MCF 10A (cell line): Measurements from ENCODE around the gene TREML4. TPM values are rescaled to one million over a fixed set of nuclear protein-coding genes. Genes with fewer than 3 reads are reported as not detected.
A peak's percentile ranks its signal among the peaks of the same experiment; 100 is the strongest.

Experiments used
- BruUV-seq: library from RNA; stranded (reverse); fragments of 400-500 nt; replicated peaks from 2 replicates; lab custom pipeline; 2021; lab: Mats Ljungman, UMichigan
- CTCF ChIA-PET: fragments of 300-600 bp; sonication (Branson Sonifier 250); formaldehyde crosslinking; extraction: SDS; loops from one replicate; lab custom pipeline; 2021; ENCODE audit warnings: antibody characterized with exemption, inconsistent platforms; lab: Yijun Ruan, JAX
- POLR2A ChIA-PET: fragments of 300-600, 350-650 bp; sonication (Branson Sonifier 250); formaldehyde crosslinking; extraction: SDS; loops from one replicate; lab custom pipeline; 2020; ENCODE audit warnings: antibody characterized with exemption, inconsistent platforms; lab: Yijun Ruan, JAX
- DNase-seq: peaks from one replicate; pipeline ENCODE4 v3.0.0-alpha.2; 2018; ENCODE audit not compliant: unreplicated experiment
- H3K27ac Mint-ChIP-seq: one replicate; pipeline ENCODE4 v1.8.0; 2022; ENCODE audit warnings: mild to moderate bottlenecking, low read depth, mixed read lengths; ENCODE audit not compliant: unreplicated experiment
- H3K27me3 Mint-ChIP-seq: one replicate; pipeline ENCODE4 v1.8.0; 2022; ENCODE audit warnings: mixed read lengths; ENCODE audit not compliant: insufficient read depth, unreplicated experiment
- H3K36me3 Mint-ChIP-seq: one replicate; pipeline ENCODE4 v1.8.0; 2022; ENCODE audit warnings: mild to moderate bottlenecking, moderate library complexity, mixed read lengths; ENCODE audit not compliant: insufficient read depth, unreplicated experiment
- H3K4me1 Mint-ChIP-seq: one replicate; pipeline ENCODE4 v1.8.0; 2022; ENCODE audit warnings: mixed read lengths; ENCODE audit not compliant: insufficient read depth, unreplicated experiment
- H3K4me3 Mint-ChIP-seq: one replicate; pipeline ENCODE4 v1.8.0; 2022; ENCODE audit warnings: mild to moderate bottlenecking, moderate library complexity, mixed read lengths; ENCODE audit not compliant: unreplicated experiment
- H3K9me3 Mint-ChIP-seq: one replicate; pipeline ENCODE4 v1.8.0; 2022; ENCODE audit warnings: mixed read lengths; ENCODE audit not compliant: unreplicated experiment
- CTCF ChIP-seq: fragments of 200-600 bp; IDR thresholded peaks from one replicate; pipeline ENCODE4 v1.8.0; 2022; ENCODE audit warnings: antibody characterized with exemption, mild to moderate bottlenecking; ENCODE audit not compliant: unreplicated experiment
- intact Hi-C: fragments of 100-400 bp; cut with micrococcal nuclease; formaldehyde crosslinking; loops from 2 replicates; pipeline ENCODE4 v1.14.1; 2022
- total RNA-seq: library from RNA; stranded (reverse); gene quantifications from 2 replicates; pipeline ENCODE4 v1.2.3, GENCODE V29; 2022

TREML4 gene
- total RNA-seq, 1 experiment from 2014 or later = not detected

- intact Hi-C loops = no loop called here
These were observed 58.6 kb downstream of the TREML4 start, which contains the start of gene TREM1 for GRCh38 chr6:41286544-41287346. TSS of gene TREM1 (minus strand) at chr6:41286682. CDS start at chr6:41286655, 27 bp downstream.

GRCh38 chr6:41288030-41288753 is 60.0 kb downstream of the TREML4 start:
- ChIA-PET POLR2A (interaction anchor here (0.6 to 1.1 kb wide), 5 partner anchors 10 to 896 kb away, joined by 3 to 6 read pairs (median 3); partner anchors contain the start of genes NFYA and OARD1), CTCF (interaction anchor here (0.6 to 1.7 kb wide), 5 partner anchors 18 to 234 kb away, joined by 3 to 8 read pairs (median 3); no protein-coding TSS in a partner anchor)

More at GRCh38 chr6:41286544-41287346, 58.6 kb downstream of the TREML4 start, which contains the start of gene TREM1:
- no peak for TF ChIP-seq CTCF
- peaks cover 24% of the 10 kb centered on the region for H3K4me1 Mint-ChIP-seq
- H3K27me3 Mint-ChIP-seq = no peaks in the 10 kb centered on the region
- BruUV-seq = TSS peak; percentile 95
- H3K9me3 Mint-ChIP-seq = no peaks in the 10 kb centered on the region
- POLR2A ChIA-PET = interaction anchor here (0.5 to 1.1 kb wide), 3 partner anchors 12 to 1882 kb away, joined by 3 to 6 read pairs (median 3); no protein-coding TSS in a partner anchor
- CTCF ChIA-PET = interaction anchor here (0.7 to 1.7 kb wide), 2 partner anchors 21 to 33 kb away, joined by 3 to 8 read pairs; no protein-coding TSS in a partner anchor
- peak; percentile 92 for DNase-seq
- no peaks in the 10 kb centered on the region for H3K36me3 Mint-ChIP-seq
- peak within 1 kb of the TSS; percentile 95 for H3K27ac Mint-ChIP-seq
- H3K4me3 Mint-ChIP-seq = no peak within 1 kb of the TSS

More at GRCh38 chr6:41288030-41288753, 60.0 kb downstream of the TREML4 start:
- Mint-ChIP-seq H3K27ac (no peak overlapping the region), H3K36me3 (no peaks in the 10 kb centered on the region), H3K4me3 (no peak overlapping the region), H3K27me3 (no peaks in the 10 kb centered on the region), H3K9me3 (no peaks in the 10 kb centered on the region), H3K4me1 (peaks cover 24% of the 10 kb centered on the region)
- intact Hi-C loops = no loop called here
- no peak for TF ChIP-seq CTCF
- DNase-seq = peak; percentile 21
- no TSS peak for BruUV-seq

Other genes with a start within 250 kb of the TREML4 start
- gene UNC5CL, start 189.1 kb upstream of the TREML4 start, total RNA-seq = 0.19 and 0.59 TPM in 2 replicates
- not detected in 2 replicates for gene TSPO2, start 185.9 kb upstream of the TREML4 start, total RNA-seq
- gene APOBEC2, start 175.1 kb upstream of the TREML4 start, total RNA-seq = not detected in 2 replicates
- 28.0 and 35.2 TPM in 2 replicates for gene OARD1, start 156.0 kb upstream of the TREML4 start, total RNA-seq
- 41.5 and 42.1 TPM in 2 replicates for gene NFYA, start 155.4 kb upstream of the TREML4 start, total RNA-seq
- not detected in 2 replicates for gene TREML1, start 74.0 kb upstream of the TREML4 start, total RNA-seq
- 0.42 and 0.63 TPM in 2 replicates for gene TREM2, start 65.2 kb upstream of the TREML4 start, total RNA-seq
- gene TREML2, start 27.2 kb upstream of the TREML4 start, total RNA-seq = not detected in 2 replicates
- gene TREM1, start 58.3 kb downstream of the TREML4 start, total RNA-seq = 9.9 and 15.8 TPM in 2 replicates
- gene NCR2, start 107.3 kb downstream of the TREML4 start, total RNA-seq = not detected in 2 replicates